Neuronal stem cell (in vitro differentiated cells): ENCODE data around the gene CAMK2A.

Experiments
- DNase-seq: peaks from one replicate; pipeline ENCODE4 v3.0.0-alpha.2; 2013; ENCODE audit warnings: low spot score
- H2AFZ ChIP-seq: one replicate; pipeline ENCODE4 v1.6.1; 2013; ENCODE audit warnings: mild to moderate bottlenecking, low read length, inconsistent platforms
- H2AK5ac ChIP-seq: 2 replicates; pipeline ENCODE4 v1.6.1; 2013; ENCODE audit warnings: low read depth, mild to moderate bottlenecking, inconsistent platforms, low read length, moderate library complexity, mixed read lengths
- H2BK120ac ChIP-seq: 2 replicates; pipeline ENCODE4 v1.6.1; 2013; ENCODE audit warnings: low read depth, mild to moderate bottlenecking, inconsistent platforms, low read length, moderate library complexity, mixed read lengths
- H2BK12ac ChIP-seq: one replicate; pipeline ENCODE4 v1.6.1; 2013; ENCODE audit warnings: low read length, inconsistent platforms
- H2BK15ac ChIP-seq: 2 replicates; pipeline ENCODE4 v1.6.1; 2013; ENCODE audit warnings: mild to moderate bottlenecking, low read length, inconsistent platforms, mixed read lengths
- H2BK5ac ChIP-seq: one replicate; pipeline ENCODE4 v1.6.1; 2013; ENCODE audit warnings: inconsistent platforms, mild to moderate bottlenecking, low read length, moderate library complexity
- H3K14ac ChIP-seq: one replicate; pipeline ENCODE4 v1.6.1; 2013; ENCODE audit warnings: low read length, inconsistent platforms
- H3K18ac ChIP-seq: 2 replicates; pipeline ENCODE4 v1.6.1; 2013; ENCODE audit warnings: low read length, inconsistent platforms
- H3K23ac ChIP-seq: 2 replicates; pipeline ENCODE4 v1.6.1; 2013; ENCODE audit warnings: low read depth, mild to moderate bottlenecking, mixed read lengths, low read length, inconsistent platforms; ENCODE audit not compliant: poor library complexity
- H3K27ac ChIP-seq: replicated peaks from 3 replicates; pipeline ENCODE4 v1.5.1; 2013; ENCODE audit warnings: low read length, inconsistent platforms
- H3K27me3 ChIP-seq, 3 experiments: 2 replicates each; pipeline ENCODE4 v1.6.1; 2013; ENCODE audit warnings: low read length in 3 of 3, mild to moderate bottlenecking in 2 of 3, inconsistent platforms in 1 of 3, low read depth in 1 of 3, mixed read lengths in 1 of 3, moderate library complexity in 1 of 3; ENCODE audit not compliant: control insufficient read depth in 3 of 3, insufficient read depth in 3 of 3
- H3K36me3 ChIP-seq, 2 donors: replicated peaks in 1 of 2; 2 replicates each; pipeline ENCODE4 v1.6.1; 2013; ENCODE audit warnings: low read length in 2 of 2; ENCODE audit not compliant: control insufficient read depth in 2 of 2, insufficient read depth in 2 of 2
- H3K4ac ChIP-seq: 2 replicates; pipeline ENCODE4 v1.6.1; 2013; ENCODE audit warnings: inconsistent platforms, mild to moderate bottlenecking, low read length, moderate library complexity
- H3K4me1 ChIP-seq, 2 donors: 1 replicate in 1 of 2; 2 replicates in 1 of 2; pipeline ENCODE4 v1.6.1; 2013; ENCODE audit warnings: low read length in 2 of 2, low read depth in 1 of 2; ENCODE audit not compliant: control insufficient read depth in 2 of 2, insufficient read depth in 1 of 2
- H3K4me2 ChIP-seq: one replicate; pipeline ENCODE4 v1.6.1; 2013; ENCODE audit warnings: mild to moderate bottlenecking, low read length, inconsistent platforms; ENCODE audit not compliant: insufficient read depth, poor library complexity, severe bottlenecking
- H3K4me3 ChIP-seq, 2 donors: 2 replicates each; pipeline ENCODE4 v1.5.1; 2013; ENCODE audit warnings: low read length in 2 of 2, mild to moderate bottlenecking in 2 of 2, inconsistent platforms in 1 of 2, moderate library complexity in 1 of 2
- H3K79me1 ChIP-seq: one replicate; pipeline ENCODE4 v1.6.1; 2013; ENCODE audit warnings: low read depth, mild to moderate bottlenecking, inconsistent platforms, low read length, moderate library complexity
- H3K9ac ChIP-seq: one replicate; pipeline ENCODE4 v1.6.1; 2013; ENCODE audit warnings: mild to moderate bottlenecking, low read depth, low read length, inconsistent platforms; ENCODE audit not compliant: poor library complexity
- H3K9me3 ChIP-seq, 2 donors: replicated peaks in 1 of 2; 2 replicates each; pipeline versions ENCODE3 to v1.6.1; 2013; ENCODE audit warnings: low read length in 2 of 2, mild to moderate bottlenecking in 2 of 2, inconsistent platforms in 1 of 2, low read depth in 1 of 2, mixed read lengths in 1 of 2, moderate library complexity in 1 of 2; ENCODE audit not compliant: control insufficient read depth in 2 of 2, insufficient read depth in 1 of 2
- H4K8ac ChIP-seq: one replicate; pipeline ENCODE4 v1.6.1; 2013; ENCODE audit warnings: low read depth, mild to moderate bottlenecking, inconsistent platforms, low read length, moderate library complexity
- H4K91ac ChIP-seq: one replicate; pipeline ENCODE4 v1.6.1; 2013; ENCODE audit warnings: low read length, low read depth, mild to moderate bottlenecking, inconsistent platforms; ENCODE audit not compliant: poor library complexity
- WGBS, 2 donors: extraction: QIAGEN DNeasy Blood & Tissue Kit; methylation state at CpG; one replicate each; pipeline ENCODE4 v1.1.7; 2013; ENCODE audit warnings: missing lambda C conversion rate in 2 of 2, mixed read lengths in 1 of 2; ENCODE audit not compliant: insufficient read length in 2 of 2, insufficient replicate concordance in 1 of 2; ENCODE audit errors: extremely low coverage in 2 of 2; 5-methylcytosine and 5-hydroxymethylcytosine counted together

The CAMK2A gene

DNA sequence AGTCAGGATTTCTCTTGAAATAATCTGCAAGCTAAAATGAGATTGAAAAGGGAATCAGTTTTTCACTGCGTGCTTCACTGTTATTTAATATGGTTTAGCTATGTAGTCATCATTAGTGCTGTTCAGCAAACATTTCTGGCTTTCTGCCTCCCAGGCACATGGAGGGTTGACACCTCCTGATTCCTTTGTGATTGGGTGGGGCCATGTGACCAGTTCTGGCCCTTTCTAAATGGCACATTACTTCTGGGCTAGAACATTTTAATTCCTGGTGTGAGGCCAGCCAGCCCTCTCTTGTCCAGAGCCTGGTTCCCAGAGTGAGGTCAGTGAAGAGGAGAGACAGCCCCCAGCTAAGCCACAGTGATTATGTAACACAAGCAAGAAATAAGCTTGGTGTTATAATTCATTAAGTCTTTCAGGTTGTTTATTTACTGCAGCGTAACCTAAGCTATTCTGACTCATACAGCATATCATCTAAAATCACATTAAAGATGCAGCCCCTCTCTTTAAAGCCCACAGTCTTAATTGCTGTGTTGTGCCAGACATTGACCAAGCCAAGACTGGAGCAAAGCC, 30.6 kb upstream of the CAMK2A start:
- H3K14ac ChIP-seq: no peak overlapping the region
- peak overlapping the region; percentile 42 for H3K27ac ChIP-seq
- H3K79me1 ChIP-seq: no peaks in the 10 kb centered on the region
- no peak overlapping the region for H4K91ac ChIP-seq
- no peak for DNase-seq
- no peaks in the 10 kb centered on the region for H3K36me3 ChIP-seq
- peaks cover 24 to 33% of the 10 kb centered on the region in 2 donors for H3K4me1 ChIP-seq
- no peak overlapping the region for H2BK12ac ChIP-seq
- H2BK120ac ChIP-seq: no peak overlapping the region
- no peaks in the 10 kb centered on the region for H3K27me3 ChIP-seq
- no peak overlapping the region for H3K4ac ChIP-seq
- no peak overlapping the region for H3K23ac ChIP-seq
- no peak overlapping the region for H4K8ac ChIP-seq
- H2AFZ ChIP-seq: peak overlapping the region; percentile 40
- no peak overlapping the region for H2BK15ac ChIP-seq
- H2BK5ac ChIP-seq: no peak overlapping the region
- H2AK5ac ChIP-seq: no peak overlapping the region
- H3K18ac ChIP-seq: no peak overlapping the region
- H3K9me3 ChIP-seq: no peaks in the 10 kb centered on the region
- H3K4me2 ChIP-seq: no peak overlapping the region
- WGBS, 2 donors: no CpG with 5 or more reads among the region's 2 CpGs
- H3K9ac ChIP-seq: no peak overlapping the region
- H3K4me3 ChIP-seq: no peak overlapping the region

GRCh38 chr5:150319484-150319790, 29.9 kb upstream of the CAMK2A start:
- H2BK15ac ChIP-seq: no peak overlapping the region
- peaks cover 24 to 33% of the 10 kb centered on the region in 2 donors for H3K4me1 ChIP-seq
- no peak overlapping the region for H4K91ac ChIP-seq
- H2BK5ac ChIP-seq: no peak overlapping the region
- peak overlapping the region; percentile 3 for H2AFZ ChIP-seq
- no peak for DNase-seq
- H4K8ac ChIP-seq: no peak overlapping the region
- peak overlapping the region; percentile 38 for H3K18ac ChIP-seq
- H3K36me3 ChIP-seq: no peaks in the 10 kb centered on the region
- no peak overlapping the region for H3K27ac ChIP-seq
- peak overlapping the region; percentile 51 for H2AK5ac ChIP-seq
- H2BK120ac ChIP-seq: no peak overlapping the region
- no peak overlapping the region for H3K9ac ChIP-seq
- H3K23ac ChIP-seq: no peak overlapping the region
- no peak overlapping the region for H3K4me2 ChIP-seq
- no peak overlapping the region for H3K14ac ChIP-seq
- H2BK12ac ChIP-seq: no peak overlapping the region
- no peak overlapping the region for H3K4ac ChIP-seq
- no peaks in the 10 kb centered on the region for H3K27me3 ChIP-seq
- no peaks in the 10 kb centered on the region for H3K79me1 ChIP-seq
- no peaks in the 10 kb centered on the region for H3K9me3 ChIP-seq
- H3K4me3 ChIP-seq: no peak overlapping the region
- WGBS, 2 donors: no CpG with 5 or more reads among the region's 6 CpGs

- Histone ChIP-seq H3K4me2 (no peak overlapping the region), H3K4me1 (peaks cover 24 to 33% of the 10 kb centered on the region in 2 donors), H2BK5ac (no peak overlapping the region), H3K23ac (peak overlapping the region; percentile 86), H3K4ac (peak overlapping the region; percentile 85), H2BK12ac (peak overlapping the region; percentile 87), H3K9ac (no peak overlapping the region), H4K91ac (no peak overlapping the region), H3K27ac (peak overlapping the region; percentile 11), H3K27me3 (no peaks in the 10 kb centered on the region), H2AK5ac (peak overlapping the region; percentile 51), H4K8ac (no peak overlapping the region), H3K36me3 (no peaks in the 10 kb centered on the region), H3K79me1 (no peaks in the 10 kb centered on the region), H3K18ac (peak overlapping the region; percentile 85), H2BK120ac (no peak overlapping the region), H3K4me3 (no peak overlapping the region), H3K9me3 (no peaks in the 10 kb centered on the region), H2BK15ac (peak overlapping the region; percentile 70), H2AFZ (peak overlapping the region; percentile 3), H3K14ac (peak overlapping the region; percentile 78)
- no peak for DNase-seq
- no CpG with 5 or more reads among the region's 9 CpGs for WGBS, 2 donors
Observed at GRCh38 chr5:150318613-150319483, 29.3 kb upstream of the CAMK2A start.
